Gastroesophageal sphincter (tissue), 3 donors: ENCODE measurements around the gene IRF5.
A peak's percentile ranks its signal among the peaks of the same experiment; 100 is the strongest.

ENCODE experiments used
- CTCF ChIP-seq, 4 experiments: fragments of 200-600 bp in 2 of 4; fragments of 450-650 bp in 2 of 4; sonication (generic) in 1 of 4; IDR thresholded peaks; one replicate each; pipeline ENCODE4 v1.5.1; 2017 to 2019; ENCODE audit warnings: antibody characterized with exemption in 4 of 4, mild to moderate bottlenecking in 2 of 4, moderate library complexity in 2 of 4
- EP300 ChIP-seq: sonication (generic); formaldehyde crosslinking; IDR thresholded peaks from one replicate; pipeline ENCODE4 v1.6.1; 2017; ENCODE audit warnings: antibody characterized with exemption, mild to moderate bottlenecking
- POLR2A ChIP-seq, 2 donors: fragments of 450-650 bp; IDR thresholded peaks; one replicate each; pipeline ENCODE4 v1.6.1; 2017; ENCODE audit warnings: antibody characterized with exemption in 2 of 2, mild to moderate bottlenecking in 2 of 2, moderate library complexity in 1 of 2

- TF ChIP-seq EP300: no peak
- no peak for TF ChIP-seq POLR2A (IDR thresholded peaks at IDR 0.05)
- peak in 1 of 4 experiments; percentile 7 for TF ChIP-seq CTCF (IDR thresholded peaks at IDR 0.05)
These were observed 47.2 kb upstream of the IRF5 start for GRCh38 chr7:128890306-128891109.
